Measurements from ENCODE around the gene FAM133A. TPM values are rescaled to one million over a fixed set of nuclear protein-coding genes. Genes with fewer than 3 reads are reported as not detected.

The FAM133A gene
- under 1 TPM in 1 of 6 donors, not detected in 5; 0.07 TPM for total RNA-seq

GRCh38 chrX:93673869-93674271 lies at the start of gene FAM133A:
Gene FAM133A (plus strand): TSS chrX:93674206. CDS start chrX:93709420, 35,214 bp downstream.
- Histone ChIP-seq H3K27me3 (no peaks in the 10 kb centered on the region), H3K4me3 (peak within 1 kb of the TSS; percentile 13 to 61 (median 48)), H3K27ac (peak within 1 kb of the TSS in 2 of 4 donors; percentile 13 to 42), H3K4me1 (peaks cover 0 to 12% (median 3%) of the 10 kb centered on the region in 4 donors), H3K36me3 (no peaks in the 10 kb centered on the region), H3K9me3 (no peaks in the 10 kb centered on the region)
- DNase-seq (no peak), ATAC-seq (ENCODE audit: low FRiP score in 2 of 2) (peak in 1 of 2 donors; percentile 84)
- 1 to 7% methylated on average over 11 of the region's 11 CpGs for WGBS, 2 donors
- TF ChIP-seq EP300 (IDR thresholded peaks at IDR 0.05) (no peak), CTCF (IDR thresholded peaks at IDR 0.05) (no peak), POLR2AphosphoS5 (IDR thresholded peaks at IDR 0.05) (no peak), POLR2A (IDR thresholded peaks at IDR 0.05) (no peak)

- H3K27ac ChIP-seq: no peak overlapping the region
- no peak for TF ChIP-seq CTCF (IDR thresholded peaks at IDR 0.05)
- TF ChIP-seq POLR2A (IDR thresholded peaks at IDR 0.05): no peak
- no peak for TF ChIP-seq EP300 (IDR thresholded peaks at IDR 0.05)
- TF ChIP-seq POLR2AphosphoS5 (IDR thresholded peaks at IDR 0.05): no peak
- H3K27me3 ChIP-seq: no peaks in the 10 kb centered on the region
- H3K4me3 ChIP-seq: no peak overlapping the region
- H3K36me3 ChIP-seq: no peaks in the 10 kb centered on the region
- no peak for DNase-seq
- no peak for ATAC-seq (ENCODE audit: low FRiP score in 2 of 2)
- H3K4me1 ChIP-seq: no peaks in the 10 kb centered on the region
- H3K9me3 ChIP-seq: no peaks in the 10 kb centered on the region
- 81 to 83% methylated on average over 1 to 2 of the region's 2 CpGs for WGBS, 2 donors
Measured at GRCh38 chrX:93637591-93637990, 36.4 kb upstream of the FAM133A start.

- H3K4me1 ChIP-seq: no peaks in the 10 kb centered on the region
- H3K9me3 ChIP-seq: peaks cover 0 to 5% (median 0%) of the 10 kb centered on the region in 4 donors
- H3K27ac ChIP-seq: no peak overlapping the region
- H3K36me3 ChIP-seq: no peaks in the 10 kb centered on the region
- no peak overlapping the region for H3K4me3 ChIP-seq
- no peak for DNase-seq
- no peak for TF ChIP-seq POLR2A (IDR thresholded peaks at IDR 0.05)
- TF ChIP-seq CTCF (IDR thresholded peaks at IDR 0.05): no peak
- no peak for TF ChIP-seq POLR2AphosphoS5 (IDR thresholded peaks at IDR 0.05)
- no peak for TF ChIP-seq EP300 (IDR thresholded peaks at IDR 0.05)
- no peak for ATAC-seq (ENCODE audit: low FRiP score in 2 of 2)
- WGBS, 2 donors: 63% methylated on average over 1 of the region's 1 CpG; no CpG with 5 or more reads in 1 of the 2 donors
- no peaks in the 10 kb centered on the region for H3K27me3 ChIP-seq
Measured at GRCh38 chrX:93649381-93649780, 24.6 kb upstream of the FAM133A start.

GRCh38 chrX:93660575-93660974 lies 13.4 kb upstream of the FAM133A start:
- H3K4me3 ChIP-seq: no peak overlapping the region
- DNase-seq (no peak), ATAC-seq (ENCODE audit: low FRiP score in 2 of 2) (no peak)
- no peak overlapping the region for H3K27ac ChIP-seq
- H3K4me1 ChIP-seq: no peaks in the 10 kb centered on the region
- H3K27me3 ChIP-seq: no peaks in the 10 kb centered on the region
- 96% methylated on average over 6 of the region's 7 CpGs; no CpG with 5 or more reads in 1 of the 2 donors for WGBS, 2 donors
- TF ChIP-seq POLR2AphosphoS5 (IDR thresholded peaks at IDR 0.05) (no peak), CTCF (IDR thresholded peaks at IDR 0.05) (no peak), POLR2A (IDR thresholded peaks at IDR 0.05) (no peak), EP300 (IDR thresholded peaks at IDR 0.05) (no peak)
- no peaks in the 10 kb centered on the region for H3K36me3 ChIP-seq
- no peaks in the 10 kb centered on the region for H3K9me3 ChIP-seq
